Retinal pigment epithelial cell (primary cell): Measurements from ENCODE around the gene BTBD17.
A peak's percentile ranks its signal among the peaks of the same experiment; 100 is the strongest.

ENCODE experiments used
- DNase-seq: peaks from one replicate; pipeline ENCODE4 v3.0.0-alpha.2; 2010; ENCODE audit warnings: low read depth
- H3K4me3 ChIP-seq: 2 replicates; pipeline ENCODE4 v1.5.1; 2011; ENCODE audit warnings: mild to moderate bottlenecking, low read length, control low read depth, moderate library complexity
- TF ChIP-seq, protein P1 (sequence below): conservative IDR thresholded peaks from 2 replicates; pipeline ENCODE4 v1.5.1; 2011; ENCODE audit warnings: low read depth, low read length, control low read depth, inconsistent platforms

The BTBD17 gene

DNA sequence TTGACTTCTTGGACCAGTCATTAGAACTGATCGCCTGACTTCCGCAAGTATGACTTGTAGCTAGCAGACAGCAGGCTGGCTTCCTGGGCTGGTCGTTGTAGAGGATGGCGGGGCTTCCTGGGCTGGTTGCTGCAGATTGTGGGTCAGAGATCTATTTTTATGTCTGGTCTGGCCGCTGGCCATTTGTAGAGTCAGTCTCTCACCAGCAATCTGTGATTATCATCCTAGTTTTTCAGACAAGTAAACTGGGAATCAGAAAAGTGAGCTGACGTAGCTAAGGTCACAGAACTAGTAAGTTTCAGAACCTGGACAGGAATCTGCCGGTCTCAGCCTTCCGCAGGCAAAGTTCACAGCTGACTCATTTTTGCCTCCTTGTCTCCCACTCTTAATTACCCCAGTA, 24.7 kb upstream of the BTBD17 start:
- no peak overlapping the region for H3K4me3 ChIP-seq
- TF ChIP-seq, protein P1, sequence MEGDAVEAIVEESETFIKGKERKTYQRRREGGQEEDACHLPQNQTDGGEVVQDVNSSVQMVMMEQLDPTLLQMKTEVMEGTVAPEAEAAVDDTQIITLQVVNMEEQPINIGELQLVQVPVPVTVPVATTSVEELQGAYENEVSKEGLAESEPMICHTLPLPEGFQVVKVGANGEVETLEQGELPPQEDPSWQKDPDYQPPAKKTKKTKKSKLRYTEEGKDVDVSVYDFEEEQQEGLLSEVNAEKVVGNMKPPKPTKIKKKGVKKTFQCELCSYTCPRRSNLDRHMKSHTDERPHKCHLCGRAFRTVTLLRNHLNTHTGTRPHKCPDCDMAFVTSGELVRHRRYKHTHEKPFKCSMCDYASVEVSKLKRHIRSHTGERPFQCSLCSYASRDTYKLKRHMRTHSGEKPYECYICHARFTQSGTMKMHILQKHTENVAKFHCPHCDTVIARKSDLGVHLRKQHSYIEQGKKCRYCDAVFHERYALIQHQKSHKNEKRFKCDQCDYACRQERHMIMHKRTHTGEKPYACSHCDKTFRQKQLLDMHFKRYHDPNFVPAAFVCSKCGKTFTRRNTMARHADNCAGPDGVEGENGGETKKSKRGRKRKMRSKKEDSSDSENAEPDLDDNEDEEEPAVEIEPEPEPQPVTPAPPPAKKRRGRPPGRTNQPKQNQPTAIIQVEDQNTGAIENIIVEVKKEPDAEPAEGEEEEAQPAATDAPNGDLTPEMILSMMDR = no peak
- no peak for DNase-seq

DNA sequence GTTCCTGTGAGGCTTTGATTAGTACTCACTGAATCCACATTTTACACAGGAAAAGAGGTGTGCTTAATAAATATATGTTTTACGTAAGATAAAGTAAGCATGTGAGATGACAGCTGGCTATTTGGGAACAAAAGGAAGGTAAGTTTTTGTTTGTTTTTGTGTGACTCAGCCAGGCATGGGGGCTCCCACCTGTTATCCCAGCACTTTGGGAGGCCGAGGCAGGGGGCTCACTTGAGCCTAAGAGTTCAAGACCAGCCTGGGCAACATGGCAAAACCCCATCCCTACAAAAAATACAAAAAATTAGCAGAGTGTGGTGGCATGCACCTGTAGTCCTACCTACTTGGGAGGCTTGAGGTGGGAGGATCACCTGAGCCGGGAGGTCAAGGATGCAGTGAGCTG, 23.5 kb upstream of the BTBD17 start:
- H3K4me3 ChIP-seq = no peak overlapping the region
- TF ChIP-seq, protein P1 = no peak
- DNase-seq = no peak

DNA sequence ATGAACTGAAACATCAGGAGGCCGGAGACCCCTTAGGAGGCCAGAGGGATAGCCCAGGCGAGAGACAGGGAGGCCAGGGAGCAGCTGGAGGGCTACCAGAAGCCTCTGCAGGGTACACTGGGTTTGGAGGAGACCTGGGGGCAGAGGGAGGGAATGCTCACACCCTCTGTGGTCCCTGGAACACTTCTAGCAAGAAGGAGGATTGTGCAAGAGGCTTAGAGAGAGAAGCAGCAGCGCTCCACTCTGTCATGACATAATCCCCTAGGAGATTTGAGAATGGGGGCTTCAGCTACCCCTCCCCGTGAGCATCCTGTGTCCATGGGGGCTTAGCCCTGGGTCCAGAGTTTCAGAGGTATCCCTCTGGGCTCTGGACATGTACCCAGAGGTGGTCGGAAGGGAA, 21.5 kb upstream of the BTBD17 start:
- TF ChIP-seq, protein P1 = no peak
- no peak for DNase-seq
- no peak overlapping the region for H3K4me3 ChIP-seq

DNA sequence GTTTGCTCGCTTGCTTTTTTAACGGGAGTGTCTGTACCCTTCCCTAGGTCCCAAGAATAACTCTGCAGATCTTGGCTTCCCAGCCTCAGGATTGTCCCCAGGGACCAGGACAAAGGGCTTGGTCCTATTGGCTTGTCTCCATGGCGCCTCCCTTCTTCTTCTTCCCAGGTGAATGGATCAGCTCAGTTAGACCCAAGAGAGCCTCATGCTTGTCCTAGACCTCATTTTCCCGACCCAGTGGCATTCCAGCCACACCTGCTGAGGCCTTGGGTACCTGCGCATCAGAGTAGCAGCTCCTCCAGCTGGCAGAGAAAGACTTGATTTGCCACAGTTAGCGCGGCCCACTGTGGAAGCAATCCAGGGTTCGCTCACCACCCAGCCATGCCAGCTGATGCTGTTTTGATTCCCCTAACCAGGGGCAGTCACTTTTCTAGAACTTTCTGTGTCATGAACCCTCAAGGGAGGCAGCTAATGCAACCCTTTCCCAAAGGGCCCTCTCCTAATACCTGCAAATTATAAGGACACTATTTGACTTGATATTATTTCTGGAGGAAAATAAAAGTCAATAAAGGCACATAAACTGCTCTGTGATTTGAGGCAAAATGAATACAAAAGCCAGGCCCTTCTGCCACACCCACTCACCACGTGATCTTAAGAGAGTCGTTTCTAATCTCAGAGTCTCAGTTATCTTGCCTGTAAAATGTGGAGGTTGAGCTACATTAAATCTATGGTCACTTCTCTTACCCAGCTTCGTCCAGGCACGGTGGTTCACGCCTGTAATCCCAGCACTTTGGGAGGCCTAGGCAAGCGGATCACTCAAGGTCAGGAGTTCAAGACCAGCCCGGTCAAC, 19.5 kb upstream of the BTBD17 start:
- TF ChIP-seq, protein P1 = no peak
- no peak overlapping the region for H3K4me3 ChIP-seq
- DNase-seq = no peak

DNA sequence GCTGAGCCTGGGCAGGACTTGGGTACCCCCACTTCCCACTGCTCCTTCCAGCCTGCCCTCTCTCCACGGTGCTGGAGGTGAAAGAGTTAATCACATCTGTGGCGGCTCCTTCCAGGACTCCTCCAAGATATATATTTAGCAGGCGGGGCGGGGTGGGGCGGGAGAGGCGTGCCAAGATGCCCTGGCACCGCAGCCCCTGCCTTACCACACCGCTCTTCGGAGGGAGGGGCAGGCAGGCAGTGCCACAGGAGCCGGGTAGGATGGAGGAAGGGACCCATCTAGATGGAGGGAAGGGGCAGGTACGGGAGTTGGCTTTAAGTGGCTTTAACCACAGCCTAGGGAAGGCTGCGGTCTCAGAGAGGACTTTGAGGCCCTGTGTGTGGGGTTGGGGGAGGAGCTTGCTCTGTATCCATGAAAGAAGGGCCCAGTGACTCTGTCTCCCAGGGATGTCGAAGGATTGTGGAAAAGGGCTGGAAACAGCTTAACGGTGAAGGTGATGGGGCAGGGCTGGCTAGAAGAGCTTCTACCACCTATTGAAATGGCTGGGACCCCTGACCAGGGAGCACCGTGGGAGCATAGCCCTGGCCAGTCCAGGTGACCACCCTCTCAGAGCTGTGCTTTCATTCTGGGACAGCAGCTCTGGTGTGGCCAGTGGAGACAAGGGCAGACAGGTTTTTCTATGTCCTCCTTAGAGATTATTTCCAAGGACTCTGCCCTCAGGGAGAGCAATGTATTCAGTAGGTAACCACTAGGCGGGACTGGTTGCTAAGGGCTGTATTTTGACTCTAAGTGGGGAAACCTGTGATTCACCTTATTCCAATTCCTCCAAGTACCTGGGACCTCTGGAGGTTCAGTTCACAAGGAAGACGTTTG, 18.7 kb upstream of the BTBD17 start:
- DNase-seq = no peak
- TF ChIP-seq, protein P1 = no peak
- H3K4me3 ChIP-seq = no peak overlapping the region

DNA sequence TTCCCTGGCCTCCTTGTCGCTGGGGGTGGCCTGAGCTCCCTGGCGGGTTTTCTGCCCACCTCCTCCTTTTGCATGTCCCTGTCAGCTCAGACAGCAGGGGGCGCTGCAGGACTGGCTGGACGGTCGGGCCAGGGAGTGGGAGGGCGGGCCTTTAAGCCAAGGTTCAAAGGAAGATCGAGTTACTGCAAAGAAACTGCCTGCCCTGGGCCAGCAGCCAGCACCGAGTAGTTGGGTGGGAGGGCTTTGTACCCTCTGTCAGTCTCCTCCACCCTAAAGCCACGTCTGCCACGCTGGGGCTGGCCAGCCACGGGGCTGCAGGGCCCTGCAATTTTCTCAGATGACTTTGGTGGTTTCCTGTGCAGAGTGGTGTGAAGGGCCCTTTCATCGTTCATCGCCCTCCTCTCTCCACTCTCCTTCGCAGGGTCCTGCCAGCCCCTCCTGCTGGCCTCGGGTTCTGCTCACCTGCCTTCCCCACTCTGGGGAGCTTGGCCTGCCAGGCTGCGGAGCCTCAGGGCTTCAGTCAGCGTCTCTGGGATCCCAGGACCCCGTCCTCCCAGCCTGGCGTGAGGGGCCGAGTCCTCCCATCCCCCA, 17.9 kb upstream of the BTBD17 start:
- H3K4me3 ChIP-seq = no peak overlapping the region
- TF ChIP-seq, protein P1 = peak; percentile 86
- DNase-seq = peak; percentile 24
